Sigmoid colon (tissue), 7 donors: Measurements from ENCODE around the gene PTER. TPM values are rescaled to one million over a fixed set of nuclear protein-coding genes. Genes with fewer than 3 reads are reported as not detected.

ENCODE experiments used
- DNase-seq: peaks from one replicate; pipeline ENCODE4 v3.0.0-alpha.2; 2019
- H3K27ac ChIP-seq, 4 donors: fragments of 200-600 bp; sonication (generic); one replicate each; pipeline ENCODE4 v1.5.1; 2016 to 2019; ENCODE audit warnings: mild to moderate bottlenecking in 1 of 4
- H3K27me3 ChIP-seq, 3 donors: fragments of 200-600 bp; sonication (generic); one replicate each; pipeline ENCODE4 v1.5.1; 2019; ENCODE audit warnings: mild to moderate bottlenecking in 1 of 3
- H3K36me3 ChIP-seq, 4 donors: fragments of 200-600 bp; sonication (generic); one replicate each; pipeline ENCODE4 v1.5.1; 2016 to 2019
- H3K4me1 ChIP-seq, 4 donors: fragments of 200-600 bp; sonication (generic); one replicate each; pipeline ENCODE4 v1.5.1; 2017 to 2019
- H3K4me3 ChIP-seq, 4 donors: fragments of 200-600 bp; sonication (generic); one replicate each; pipeline ENCODE4 v1.5.1; 2017 to 2019; ENCODE audit warnings: mild to moderate bottlenecking in 2 of 4, moderate library complexity in 1 of 4
- H3K9me3 ChIP-seq, 4 donors: fragments of 200-600 bp in 3 of 4; sonication (generic) in 3 of 4; one replicate each; pipeline versions ENCODE4 v1.5.1 to v1.6.1; 2013 to 2019
- EP300 ChIP-seq, 4 donors: sonication (generic); formaldehyde crosslinking; IDR thresholded peaks; one replicate each; pipeline ENCODE4 v1.6.1; 2017; ENCODE audit warnings: antibody characterized with exemption in 4 of 4
- POLR2A ChIP-seq, 2 donors: fragments of 450-650 bp; IDR thresholded peaks; one replicate each; pipeline ENCODE4 v1.6.1; 2016; ENCODE audit warnings: antibody characterized with exemption in 2 of 2, mild to moderate bottlenecking in 2 of 2, moderate library complexity in 2 of 2
- POLR2AphosphoS5 ChIP-seq, 4 donors: sonication (generic); formaldehyde crosslinking; IDR thresholded peaks; one replicate each; pipeline ENCODE4 v1.6.1; 2017; ENCODE audit warnings: antibody characterized with exemption in 4 of 4
- WGBS, 2 donors: extraction: QIAGEN DNeasy Blood & Tissue Kit; methylation state at CpG; one replicate each; pipeline ENCODE4 v1.1.7; 2013; 5-methylcytosine and 5-hydroxymethylcytosine counted together
- intact Hi-C: fragments of 100-400 bp; cut with DNase I; formaldehyde crosslinking; loops from one replicate; pipeline ENCODE4 v1.15.1; 2023
- polyA plus RNA-seq, 3 donors: library from polyadenylated mRNA; stranded (reverse); fragments of 200-250 nt; gene quantifications; one replicate each; pipeline ENCODE4 v1.2.3, GENCODE V29; 2013
- total RNA-seq, 4 donors: library from RNA; depleted of rRNA; stranded (reverse); fragments of >200 nt; gene quantifications; one replicate each; pipeline ENCODE4 v1.1.0, GENCODE V29; 2016
- TF ChIP-seq, protein P1 (sequence below), 4 experiments: fragments of 450-650 bp in 3 of 4; fragments of 200-600 bp in 1 of 4; IDR thresholded peaks; one replicate each; pipeline ENCODE4 v1.5.1; 2016 to 2019; ENCODE audit warnings: antibody characterized with exemption in 4 of 4, mild to moderate bottlenecking in 3 of 4, moderate library complexity in 2 of 4
- donor health status: healthy with polysubstance abuse.
- donor health status: Bipolar disorder and iron deficiency.
- donor health status: healthy.

The PTER gene
- total and polyA plus RNA-seq, 7 donors: 6.1 to 14.3 (median 9.0) TPM

DNA sequence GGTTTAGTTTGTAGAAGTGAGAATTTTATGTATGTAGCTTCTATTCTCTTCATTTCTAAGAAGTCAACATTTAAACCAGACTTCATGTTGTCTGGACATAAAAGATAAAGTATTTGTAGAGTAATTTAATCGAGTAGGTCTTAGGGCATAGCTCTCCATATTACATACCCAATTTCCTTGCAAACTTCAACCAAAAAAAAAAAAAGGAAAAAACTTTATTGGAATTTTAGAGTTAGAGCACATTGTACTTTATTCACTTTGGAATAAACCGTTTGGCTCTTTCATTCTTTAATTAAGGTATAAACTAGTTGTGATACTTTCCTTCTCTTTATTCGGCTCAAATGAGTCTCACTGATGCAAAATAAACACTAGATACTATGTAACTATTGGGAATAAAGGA, 36.0 kb downstream of the PTER start:
- no peak for DNase-seq
- intact Hi-C loops: no loop called here
- WGBS, 2 donors: 90 to 92% methylated on average over 3 of the region's 3 CpGs
- H3K27ac ChIP-seq: no peak overlapping the region
- no peaks in the 10 kb centered on the region for H3K36me3 ChIP-seq
- H3K4me1 ChIP-seq: no peaks in the 10 kb centered on the region
- no peak overlapping the region for H3K4me3 ChIP-seq
- TF ChIP-seq, protein P1, sequence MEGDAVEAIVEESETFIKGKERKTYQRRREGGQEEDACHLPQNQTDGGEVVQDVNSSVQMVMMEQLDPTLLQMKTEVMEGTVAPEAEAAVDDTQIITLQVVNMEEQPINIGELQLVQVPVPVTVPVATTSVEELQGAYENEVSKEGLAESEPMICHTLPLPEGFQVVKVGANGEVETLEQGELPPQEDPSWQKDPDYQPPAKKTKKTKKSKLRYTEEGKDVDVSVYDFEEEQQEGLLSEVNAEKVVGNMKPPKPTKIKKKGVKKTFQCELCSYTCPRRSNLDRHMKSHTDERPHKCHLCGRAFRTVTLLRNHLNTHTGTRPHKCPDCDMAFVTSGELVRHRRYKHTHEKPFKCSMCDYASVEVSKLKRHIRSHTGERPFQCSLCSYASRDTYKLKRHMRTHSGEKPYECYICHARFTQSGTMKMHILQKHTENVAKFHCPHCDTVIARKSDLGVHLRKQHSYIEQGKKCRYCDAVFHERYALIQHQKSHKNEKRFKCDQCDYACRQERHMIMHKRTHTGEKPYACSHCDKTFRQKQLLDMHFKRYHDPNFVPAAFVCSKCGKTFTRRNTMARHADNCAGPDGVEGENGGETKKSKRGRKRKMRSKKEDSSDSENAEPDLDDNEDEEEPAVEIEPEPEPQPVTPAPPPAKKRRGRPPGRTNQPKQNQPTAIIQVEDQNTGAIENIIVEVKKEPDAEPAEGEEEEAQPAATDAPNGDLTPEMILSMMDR (IDR thresholded peaks at IDR 0.05): no peak
- TF ChIP-seq POLR2A (IDR thresholded peaks at IDR 0.05) (no peak), EP300 (IDR thresholded peaks at IDR 0.05) (no peak), POLR2AphosphoS5 (IDR thresholded peaks at IDR 0.05) (no peak)
- H3K27me3 ChIP-seq: no peaks in the 10 kb centered on the region
- no peaks in the 10 kb centered on the region for H3K9me3 ChIP-seq

DNA sequence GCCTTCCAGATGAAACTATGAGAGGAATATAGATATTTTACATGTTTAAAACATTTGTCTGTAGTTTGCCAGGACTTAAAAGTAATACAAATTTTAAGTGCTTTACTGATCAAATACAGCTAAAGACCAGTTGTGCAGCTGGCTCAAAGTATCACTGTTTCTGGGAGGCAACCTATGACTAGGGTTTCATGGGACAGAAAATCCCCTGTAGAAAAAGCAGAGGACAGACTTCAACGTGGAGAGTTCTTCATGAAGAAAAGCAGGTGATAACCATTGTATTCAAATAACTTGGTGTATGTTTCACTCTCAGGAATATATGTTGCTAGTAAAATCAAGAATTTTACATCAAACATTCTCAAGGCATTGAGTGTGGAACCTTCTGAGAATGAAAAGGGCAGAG, 40.9 kb downstream of the PTER start:
- 83 to 84% methylated on average over 1 of the region's 1 CpG for WGBS, 2 donors
- Histone ChIP-seq H3K9me3 (no peaks in the 10 kb centered on the region), H3K4me3 (no peak overlapping the region), H3K4me1 (no peaks in the 10 kb centered on the region), H3K27me3 (no peaks in the 10 kb centered on the region), H3K27ac (no peak overlapping the region), H3K36me3 (no peaks in the 10 kb centered on the region)
- no peak for DNase-seq
- intact Hi-C loops: no loop called here
- TF ChIP-seq, protein P1 (IDR thresholded peaks at IDR 0.05): no peak

DNA sequence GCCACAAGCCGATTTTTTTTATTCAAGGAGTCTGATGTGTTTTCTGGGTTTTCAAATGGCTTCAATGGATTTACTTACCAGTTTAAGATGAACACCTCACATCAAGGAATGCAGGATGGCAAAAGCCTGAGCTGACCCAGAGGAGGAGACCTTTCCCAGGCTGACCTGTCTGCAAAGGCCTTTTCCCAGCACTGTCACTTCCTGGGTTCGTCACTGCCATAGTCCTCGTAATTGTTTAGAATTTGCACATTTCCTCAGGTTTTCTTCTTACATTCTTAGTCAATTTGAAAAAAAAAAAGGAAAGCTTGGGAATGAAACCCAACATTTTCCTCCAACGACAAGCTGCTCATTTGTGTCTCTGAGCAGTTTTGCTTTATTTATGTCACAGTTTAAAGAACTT, 42.0 kb downstream of the PTER start:
- TF ChIP-seq POLR2A (IDR thresholded peaks at IDR 0.05) (no peak), EP300 (IDR thresholded peaks at IDR 0.05) (no peak), POLR2AphosphoS5 (IDR thresholded peaks at IDR 0.05) (no peak)
- TF ChIP-seq, protein P1 (IDR thresholded peaks at IDR 0.05): no peak
- Histone ChIP-seq H3K4me3 (no peak overlapping the region), H3K27me3 (no peaks in the 10 kb centered on the region), H3K36me3 (no peaks in the 10 kb centered on the region), H3K4me1 (no peaks in the 10 kb centered on the region), H3K27ac (no peak overlapping the region), H3K9me3 (no peaks in the 10 kb centered on the region)
- 91 to 93% methylated on average over 4 of the region's 4 CpGs for WGBS, 2 donors
- DNase-seq: no peak
- intact Hi-C loops: no loop called here

DNA sequence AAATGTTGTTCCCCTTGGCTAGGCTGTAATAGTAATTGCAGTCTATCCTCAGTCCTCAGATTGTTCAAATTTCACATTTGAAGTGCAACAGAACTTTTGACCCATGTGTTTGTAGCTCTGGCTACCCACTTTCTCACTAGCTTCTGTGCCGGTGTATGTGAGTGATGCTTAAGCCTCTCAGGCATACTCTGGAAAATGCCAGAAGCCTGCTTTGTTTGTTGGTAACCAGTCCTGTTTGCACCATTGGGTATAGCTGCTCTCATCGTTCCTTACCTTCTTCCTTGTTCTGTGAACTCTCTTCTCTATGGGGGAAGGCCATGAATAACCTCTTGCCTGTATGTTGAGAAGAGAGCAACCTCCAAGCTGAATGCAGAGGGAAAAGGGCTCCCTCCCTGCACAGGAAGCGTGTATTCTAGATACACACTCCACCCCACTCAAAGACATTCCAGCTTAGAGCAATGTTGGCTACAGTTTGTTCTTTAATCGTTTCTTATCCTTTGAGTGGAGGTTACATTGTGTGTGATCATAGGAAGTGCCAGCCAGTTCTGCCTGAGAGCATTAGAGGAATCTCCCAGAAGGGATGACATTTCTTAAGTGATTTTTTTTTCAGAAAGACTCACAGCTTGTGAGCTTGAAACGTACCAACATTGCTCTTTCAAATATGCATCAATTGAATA, 44.4 kb downstream of the PTER start:
- WGBS, 2 donors: 75 to 81% methylated on average over 5 of the region's 5 CpGs
- Histone ChIP-seq H3K9me3 (no peaks in the 10 kb centered on the region), H3K36me3 (peaks cover 0 to 2% (median 0%) of the 10 kb centered on the region in 4 donors), H3K27ac (no peak overlapping the region), H3K4me1 (no peaks in the 10 kb centered on the region), H3K4me3 (no peak overlapping the region), H3K27me3 (no peaks in the 10 kb centered on the region)
- no peak for DNase-seq
- intact Hi-C loops: no loop called here
- TF ChIP-seq POLR2AphosphoS5 (IDR thresholded peaks at IDR 0.05) (no peak), EP300 (IDR thresholded peaks at IDR 0.05) (no peak), POLR2A (IDR thresholded peaks at IDR 0.05) (no peak)
- TF ChIP-seq, protein P1 (IDR thresholded peaks at IDR 0.05): no peak
